Measurements from ENCODE around the gene GUK1. TPM values are rescaled to one million over a fixed set of nuclear protein-coding genes. Genes with fewer than 3 reads are reported as not detected.

GUK1 gene
- total and polyA plus RNA-seq, 2 donors (not counting 1 experiment from before 2014, with no cell fraction given) = 125 to 356 TPM

DNA sequence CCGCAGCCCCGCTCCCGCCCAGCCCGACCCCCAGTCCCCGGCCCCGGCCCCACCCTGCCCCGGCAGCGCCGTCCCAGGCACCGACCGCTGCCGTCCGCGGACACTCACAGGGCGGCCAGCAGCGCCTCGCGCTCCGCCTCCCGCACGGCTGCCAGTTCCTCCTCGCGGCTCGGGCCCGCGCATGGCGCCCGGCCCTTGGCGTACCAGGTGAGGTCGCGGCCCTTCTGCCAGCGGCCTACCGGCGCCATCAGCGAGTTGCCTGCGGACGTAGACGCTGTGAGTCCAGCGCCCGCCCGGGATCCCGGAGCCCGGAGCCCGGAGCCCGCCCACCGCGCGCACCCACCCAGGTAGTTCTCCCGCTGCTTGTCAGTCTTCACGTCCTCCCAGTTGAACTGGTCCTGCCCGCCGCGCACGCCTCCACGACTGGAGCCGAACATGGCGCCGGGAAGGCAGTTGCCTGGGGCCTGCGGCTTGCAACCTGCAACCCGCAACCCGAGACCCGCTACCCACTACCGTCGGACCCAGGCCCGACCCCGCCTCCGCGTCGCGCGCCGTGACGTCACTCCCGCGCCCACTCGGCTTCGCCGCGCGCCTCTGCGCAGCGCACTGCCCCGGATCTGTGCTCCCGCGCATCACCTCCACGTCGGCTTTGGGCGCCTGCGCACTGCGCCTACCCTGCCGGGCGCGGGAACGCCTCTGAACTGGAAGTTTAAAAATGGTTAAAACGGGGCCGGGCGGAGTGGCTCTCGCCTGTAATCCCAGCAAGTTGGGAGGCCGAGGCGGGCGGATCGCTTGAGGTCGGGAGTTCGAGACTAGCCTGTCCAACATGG lies 37.1 kb upstream of the GUK1 start, which contains the start of gene C1orf35:
Gene C1orf35 (minus strand): TSS at position 535 of the 830 bp plus-strand sequence. CDS start 98 bp downstream, at position 437.
- peak within 1 kb of the TSS; percentile 82 for H3K27ac ChIP-seq (ENCODE audit: low read length in 2 of 2)
- ATAC-seq (ENCODE audit: low read depth) (peak; percentile 83), DNase-seq (peak; percentile 94)
- H3K4me1 ChIP-seq (ENCODE audit: control insufficient read depth in 2 of 2, insufficient read depth in 2 of 2, low read length in 2 of 2) = peaks cover 18 to 28% of the 10 kb centered on the region in 2 donors
- H3K27ac Mint-ChIP-seq = peak within 1 kb of the TSS; percentile 98
- H3K9me3 Mint-ChIP-seq (ENCODE audit: insufficient read depth) = no peaks in the 10 kb centered on the region
- no peaks in the 10 kb centered on the region for H3K9me3 ChIP-seq (ENCODE audit: control extremely low read depth in 1 of 3, control insufficient read depth in 2 of 3, insufficient read depth in 1 of 3, low read length in 2 of 3)
- peak within 1 kb of the TSS; percentile 48 to 98 (median 89) for H3K4me3 ChIP-seq (ENCODE audit: control extremely low read depth in 1 of 5, extremely low read depth in 1 of 5, insufficient read depth in 1 of 5, low read depth in 2 of 5, low read length in 4 of 5)
- H3K27me3 Mint-ChIP-seq = no peaks in the 10 kb centered on the region
- peaks cover 29% of the 10 kb centered on the region for H3K4me1 Mint-ChIP-seq
- CTCF ChIA-PET = no interaction called here
- H4K20me1 ChIP-seq (ENCODE audit: control insufficient read depth, insufficient read depth, low read length, poor library complexity, severe bottlenecking) = peaks cover 41% of the 10 kb centered on the region
- POLR2A ChIA-PET = no interaction called here
- under 1% methylated on average over 102 of the region's 104 CpGs for WGBS (ENCODE audit: insufficient coverage)
- peak within 1 kb of the TSS; percentile 91 for H3K4me2 ChIP-seq (replicated peaks; ENCODE audit: low read depth, low read length, poor library complexity, severe bottlenecking)
- H3K4me3 Mint-ChIP-seq = peak within 1 kb of the TSS; percentile 99
- TF ChIP-seq EZH2 (IDR thresholded peaks at IDR 0.05; ENCODE audit: borderline replicate concordance, insufficient read depth, low read depth, low read length, poor library complexity, severe bottlenecking) = no peak
- H2AFZ ChIP-seq (ENCODE audit: insufficient read depth, low read depth, low read length, poor library complexity, severe bottlenecking) = peak within 1 kb of the TSS; percentile 99
- peaks cover 20% of the 10 kb centered on the region for H3K79me2 ChIP-seq (ENCODE audit: control insufficient read depth, insufficient read depth, low read length)
- H3K27me3 ChIP-seq (replicated peaks in 1 of 4; ENCODE audit: control extremely low read depth in 1 of 4, control insufficient read depth in 3 of 4, insufficient read depth in 4 of 4, low read length in 3 of 4) = no peaks in the 10 kb centered on the region
- H3K36me3 ChIP-seq (replicated peaks in 1 of 2; ENCODE audit: control extremely low read depth in 1 of 2, control insufficient read depth in 1 of 2, extremely low read depth in 1 of 2, insufficient read depth in 2 of 2, low read length in 1 of 2) = peaks cover 0 to 44% of the 10 kb centered on the region in 2 experiments
- peak within 1 kb of the TSS; percentile 96 for H3K9ac ChIP-seq (ENCODE audit: low read length)
- intact Hi-C loops (cut with micrococcal nuclease) = loop anchor here (1.0 to 10.0 kb wide), 5 partner anchors 21 to 1402 kb away; partner anchors contain the start of genes ARF1, GUK1, IBA57 and NUP133

DNA sequence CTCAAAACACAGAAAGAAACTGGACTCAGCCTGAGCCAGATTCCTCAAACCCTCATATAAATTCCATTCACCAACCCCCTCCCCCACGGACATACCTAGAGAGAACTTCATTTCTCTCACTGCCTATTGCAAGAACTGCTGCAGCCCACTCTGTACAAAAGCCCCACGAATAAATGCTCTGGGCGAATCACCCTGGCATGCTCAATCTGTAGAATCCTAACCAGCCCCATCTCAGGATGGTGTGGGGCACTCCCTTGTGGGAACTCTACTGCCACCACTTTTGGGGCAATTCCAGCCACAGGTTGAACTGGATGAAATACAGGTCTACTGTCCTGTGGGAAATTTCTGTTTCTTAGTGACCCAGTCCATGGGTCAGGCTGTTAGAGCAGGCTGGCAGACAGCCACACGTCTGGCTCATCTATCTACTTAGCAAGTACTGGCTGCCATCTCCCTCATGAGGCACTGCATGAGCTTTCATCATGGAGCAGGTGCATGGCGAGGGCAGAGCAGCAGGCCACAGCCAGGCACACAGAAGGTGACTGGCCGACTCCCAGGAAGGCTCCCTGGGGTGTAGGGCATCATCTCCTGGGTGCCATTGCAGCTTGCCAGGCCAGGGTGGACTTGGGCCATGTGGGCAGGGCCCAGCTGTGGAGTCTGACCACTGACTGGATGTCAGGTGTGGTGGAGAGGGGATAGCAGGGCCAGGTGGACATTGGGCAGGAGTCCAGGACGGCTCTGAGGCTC lies 35.4 kb upstream of the GUK1 start:
- ATAC-seq (ENCODE audit: low read depth) (no peak), DNase-seq (no peak)
- Histone ChIP-seq H3K4me1 (ENCODE audit: control insufficient read depth in 2 of 2, insufficient read depth in 2 of 2, low read length in 2 of 2) (peaks cover 27 to 41% of the 10 kb centered on the region in 2 donors), H3K4me2 (replicated peaks; ENCODE audit: low read depth, low read length, poor library complexity, severe bottlenecking) (no peak overlapping the region), H3K4me3 (ENCODE audit: control extremely low read depth in 1 of 5, extremely low read depth in 1 of 5, insufficient read depth in 1 of 5, low read depth in 2 of 5, low read length in 4 of 5) (no peak overlapping the region), H2AFZ (ENCODE audit: insufficient read depth, low read depth, low read length, poor library complexity, severe bottlenecking) (no peak overlapping the region), H3K27ac (ENCODE audit: low read length in 2 of 2) (no peak overlapping the region), H3K79me2 (ENCODE audit: control insufficient read depth, insufficient read depth, low read length) (peaks cover 34% of the 10 kb centered on the region), H4K20me1 (ENCODE audit: control insufficient read depth, insufficient read depth, low read length, poor library complexity, severe bottlenecking) (peaks cover 26% of the 10 kb centered on the region), H3K36me3 (replicated peaks in 1 of 2; ENCODE audit: control extremely low read depth in 1 of 2, control insufficient read depth in 1 of 2, extremely low read depth in 1 of 2, insufficient read depth in 2 of 2, low read length in 1 of 2) (peaks cover 0 to 27% of the 10 kb centered on the region in 2 experiments), H3K9me3 (ENCODE audit: control extremely low read depth in 1 of 3, control insufficient read depth in 2 of 3, insufficient read depth in 1 of 3, low read length in 2 of 3) (no peaks in the 10 kb centered on the region), H3K27me3 (replicated peaks in 1 of 4; ENCODE audit: control extremely low read depth in 1 of 4, control insufficient read depth in 3 of 4, insufficient read depth in 4 of 4, low read length in 3 of 4) (no peaks in the 10 kb centered on the region), H3K9ac (ENCODE audit: low read length) (no peak overlapping the region)
- TF ChIP-seq CTCF (IDR thresholded peaks at IDR 0.05) (no peak), EZH2 (IDR thresholded peaks at IDR 0.05; ENCODE audit: borderline replicate concordance, insufficient read depth, low read depth, low read length, poor library complexity, severe bottlenecking) (no peak)
- H3K27me3 Mint-ChIP-seq = no peaks in the 10 kb centered on the region
- WGBS (ENCODE audit: insufficient coverage) = 84% methylated on average over 7 of the region's 7 CpGs
- ChIA-PET CTCF (no interaction called here), POLR2A (interaction anchor here (0.5 to 1.5 kb wide), 3 partner anchors 23 to 61 kb away, joined by 3 to 5 read pairs (median 3); partner anchors contain the start of gene ARF1)
- intact Hi-C loops (cut with micrococcal nuclease) = loop anchor here (10.0 kb wide), 2 partner anchors 170 to 1400 kb away; partner anchors contain the start of gene NUP133
- H3K9me3 Mint-ChIP-seq (ENCODE audit: insufficient read depth) = no peaks in the 10 kb centered on the region
- peak overlapping the region; percentile 73 for H3K27ac Mint-ChIP-seq
- peak overlapping the region; percentile 99 for H3K4me3 Mint-ChIP-seq
- H3K4me1 Mint-ChIP-seq = peaks cover 40% of the 10 kb centered on the region

All from B cell (primary cell).